Heart left ventricle (tissue), 13 donors: ENCODE results near the gene MYL4.
"Not testable (repeated sequence)": the region's sequence is repeated elsewhere in the genome, so short reads cannot be mapped to it uniquely, and the experiment has no call there.

Source experiments
- CTCF ChIP-seq, 12 donors: fragments of 200-600 bp; sonication (generic) in 4 of 12; IDR thresholded peaks; one replicate each; pipeline versions ENCODE4 v1.5.0 to v1.8.0; 2018 to 2022; ENCODE audit warnings: antibody characterized with exemption in 12 of 12, mild to moderate bottlenecking in 5 of 12
- POLR2A ChIP-seq, 2 donors: fragments of 450-650 bp; IDR thresholded peaks; one replicate each; pipeline ENCODE4 v1.6.1; 2017; ENCODE audit warnings: antibody characterized with exemption in 2 of 2, mild to moderate bottlenecking in 2 of 2, moderate library complexity in 2 of 2
- donor health status: ischemic (EF 13 %, LVEDD 7.1; RV severe dilation, severe dysfunction).
- donor health status: DM: no; HTN: yes; CAD: no.
- donor health status: DM: no; HTN: no; CAD: no.
- donor health status: ischemic (EF 25% LVEDD 6.9; RV normal size, moderate dysfunction).
- donor health status: ischemic (EF 25% LVEDD 5.7; RV mildly dilated, moderate dysfunction).
- donor health status: ischemic (EF 35%, LVEDD 5.7; RV mildly dilated, moderate dysfunction).
- donor health status: nonischemic (EF 11% LVEDD 7.7; RV severe dilation, severe dysfunction).
- donor health status: DM: yes; HTN: yes; CAD: no.
- donor health status: PGD.
- donor health status: ischemic (EF 29% LVEDD 5.4; RV normal size, mild dysfunction).
- donor health status: nonischemic (EF 23%, LVEDD 6.1; RV moderate dilation, normal function).

GRCh38 chr17:47268964-47269363 lies 59.8 kb downstream of the MYL4 start:
- not testable (repeated sequence) for TF ChIP-seq CTCF, POLR2A (IDR thresholded peaks at IDR 0.05)
